ENCODE measurements around the gene SPATA31A3.
"Not testable (repeated sequence)": the region's sequence is repeated elsewhere in the genome, so short reads cannot be mapped to it uniquely, and the experiment has no call there.

SPATA31A3 gene

GRCh38 chr9:66992450-66992849 lies at the start of gene SPATA31A3:
SPATA31A3 (minus strand) TSS chr9:66992550; CDS start chr9:66992521, 29 bp downstream.
- DNase-seq (ENCODE audit: low read depth) = not testable (repeated sequence)

- not testable (repeated sequence) for DNase-seq (ENCODE audit: low read depth)
These were observed 39.8 kb downstream of the SPATA31A3 start for GRCh38 chr9:66952576-66952975.

- DNase-seq (ENCODE audit: low read depth) = not testable (repeated sequence)
These were observed 49.8 kb downstream of the SPATA31A3 start for GRCh38 chr9:66942400-66943155.

- not testable (repeated sequence) for DNase-seq (ENCODE audit: low read depth)
These were observed 52.2 kb downstream of the SPATA31A3 start for GRCh38 chr9:66939878-66940830.

GRCh38 chr9:66938322-66938721 lies 54.0 kb downstream of the SPATA31A3 start:
- DNase-seq (ENCODE audit: low read depth) = not testable (repeated sequence)

- DNase-seq (ENCODE audit: low read depth) = not testable (repeated sequence)
These were observed 54.7 kb downstream of the SPATA31A3 start for GRCh38 chr9:66937662-66938061.

Measured in stimulated activated CD8-positive, alpha-beta memory T cell treated with anti-CD3 and anti-CD28 coated beads, Interleukin-15, amount 100 ng/mL, for 24 hours (primary cell).